DMS 273 (cell line): ENCODE data around the gene HK2.
"Not testable (repeated sequence)": the region's sequence is repeated elsewhere in the genome, so short reads cannot be mapped to it uniquely, and the experiment has no call there.

Experiments used
- DNase-seq: peaks from one replicate; lab custom pipeline; 2025; ENCODE audit not compliant: unreplicated experiment; lab: John Stamatoyannopoulos, UW

Gene HK2

DNA sequence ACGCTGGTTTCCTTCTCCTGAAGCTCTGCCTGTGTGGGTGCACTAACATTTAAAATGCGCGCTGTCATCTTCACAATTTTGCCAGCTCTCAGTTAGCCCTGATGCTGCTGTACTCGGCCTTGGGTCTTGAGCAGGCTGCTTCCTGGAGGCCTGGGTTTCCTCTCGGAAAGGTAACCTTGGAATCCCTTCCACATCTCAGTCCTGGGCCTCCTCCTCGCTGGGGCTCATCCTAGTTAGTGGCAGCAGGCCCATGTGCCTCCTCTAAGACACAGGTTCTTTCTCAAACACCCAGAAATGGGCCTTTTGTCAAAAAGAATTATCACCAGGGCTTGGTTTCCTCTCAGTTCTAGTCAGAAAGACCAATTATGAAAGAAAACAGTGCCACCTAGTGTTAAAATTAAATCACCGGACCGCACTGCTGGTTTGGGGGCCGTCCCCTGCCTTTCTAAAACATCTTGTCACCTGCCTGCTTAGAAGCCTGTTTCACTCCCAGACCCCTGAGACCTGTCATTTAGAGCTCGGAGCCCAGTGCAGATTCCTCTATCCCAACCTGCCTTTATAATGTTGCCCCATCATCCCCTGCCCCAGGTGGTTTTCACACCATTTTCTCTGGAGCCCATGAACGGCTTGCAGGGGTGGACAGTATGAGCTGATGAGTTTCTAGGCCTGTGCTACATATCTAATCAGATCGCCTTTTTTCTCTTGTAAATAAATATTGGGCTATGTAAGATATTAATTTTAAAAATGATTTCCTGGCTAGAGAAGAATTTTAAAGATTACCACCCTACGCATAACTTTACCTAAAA lies 42.4 kb downstream of the HK2 start:
- DNase-seq, result peak; percentile 78

DNA sequence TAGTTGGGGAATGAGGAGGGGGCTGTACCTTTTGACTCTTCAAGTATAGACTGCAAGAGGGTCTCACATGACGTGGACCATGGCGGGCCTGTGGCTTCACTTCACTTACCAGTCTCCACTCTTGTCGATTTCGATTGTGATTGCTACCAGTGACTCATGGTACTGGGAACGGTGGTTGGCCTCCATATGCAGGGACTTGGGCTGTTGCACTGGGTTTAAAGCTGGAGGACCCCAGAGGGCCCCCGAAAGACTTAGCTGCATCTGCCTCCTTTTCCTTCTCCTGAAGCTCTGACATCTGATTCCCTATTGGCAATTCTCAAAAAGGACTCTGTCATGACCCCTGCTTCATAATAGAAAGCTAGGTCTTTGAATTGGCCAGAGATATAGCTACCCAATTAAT lies 43.4 kb downstream of the HK2 start:
- DNase-seq, result no peak

DNA sequence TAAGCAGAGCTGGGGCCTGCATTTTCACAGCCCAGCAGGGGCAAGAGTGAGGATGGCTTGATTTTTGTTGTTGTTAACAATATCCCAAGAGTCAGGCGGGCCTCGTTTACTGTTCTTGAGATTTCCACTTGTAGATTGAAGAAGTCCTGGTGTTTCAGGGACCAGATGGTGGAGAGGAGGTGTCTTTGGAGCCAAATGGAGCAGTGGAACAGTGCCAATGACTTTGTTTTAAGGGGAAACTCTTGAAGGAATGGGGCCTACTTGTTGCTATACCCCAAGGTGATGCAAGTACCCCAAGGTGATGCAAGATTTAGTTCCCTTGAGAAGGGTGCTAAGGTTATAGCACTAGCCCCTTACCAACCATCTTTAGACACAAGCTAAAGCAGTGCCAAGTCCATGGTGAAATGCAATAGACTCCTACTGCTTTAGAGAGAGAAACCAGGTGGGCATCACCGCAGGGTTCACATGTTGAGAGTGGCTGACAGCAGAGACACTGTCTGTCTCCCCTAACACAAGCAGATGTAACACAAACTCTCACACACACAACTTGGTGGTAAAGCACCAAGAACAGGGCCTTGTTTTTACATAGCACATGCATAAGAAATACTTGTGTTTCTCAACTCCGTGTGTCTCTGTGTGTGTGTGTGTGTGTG lies 44.0 kb downstream of the HK2 start:
- peak; percentile 31 for DNase-seq

- no peak for DNase-seq
Measured at GRCh38 chr2:74878551-74878950, 44.6 kb downstream of the HK2 start.

- no peak for DNase-seq
Measured at GRCh38 chr2:74880054-74880728, 46.3 kb downstream of the HK2 start.

GRCh38 chr2:74881176-74881575 lies 47.2 kb downstream of the HK2 start:
- no peak for DNase-seq

DNA sequence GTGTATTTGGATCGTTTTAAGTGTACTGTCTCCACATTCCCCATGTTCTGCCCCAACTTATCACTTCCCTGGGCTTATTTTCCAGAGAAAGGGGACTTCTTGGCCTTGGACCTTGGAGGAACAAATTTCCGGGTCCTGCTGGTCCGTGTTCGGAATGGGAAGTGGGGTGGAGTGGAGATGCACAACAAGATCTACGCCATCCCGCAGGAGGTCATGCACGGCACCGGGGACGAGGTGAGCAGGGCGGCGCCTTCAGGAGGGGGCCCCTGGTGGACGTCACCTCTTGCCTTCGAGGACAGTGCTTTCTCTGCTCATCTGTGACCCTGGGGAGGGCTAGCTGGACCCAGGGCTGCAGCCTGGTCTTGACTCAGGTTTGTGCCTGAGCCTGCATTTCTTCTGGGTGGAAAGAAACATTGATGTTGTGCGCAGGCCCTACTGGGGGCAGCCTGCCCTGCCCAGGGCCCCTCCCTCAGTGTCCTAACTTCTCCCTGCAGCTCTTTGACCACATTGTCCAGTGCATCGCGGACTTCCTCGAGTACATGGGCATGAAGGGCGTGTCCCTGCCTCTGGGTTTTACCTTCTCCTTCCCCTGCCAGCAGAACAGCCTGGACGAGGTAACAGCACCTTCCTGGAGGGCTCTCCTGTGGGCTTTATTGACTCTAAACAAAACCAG lies 47.8 kb downstream of the HK2 start:
- DNase-seq, result no peak

GRCh38 chr2:74882299-74882687 lies 48.4 kb downstream of the HK2 start:
- DNase-seq, result no peak

GRCh38 chr2:74883011-74883410 lies 49.1 kb downstream of the HK2 start:
- DNase-seq, result no peak

DNA sequence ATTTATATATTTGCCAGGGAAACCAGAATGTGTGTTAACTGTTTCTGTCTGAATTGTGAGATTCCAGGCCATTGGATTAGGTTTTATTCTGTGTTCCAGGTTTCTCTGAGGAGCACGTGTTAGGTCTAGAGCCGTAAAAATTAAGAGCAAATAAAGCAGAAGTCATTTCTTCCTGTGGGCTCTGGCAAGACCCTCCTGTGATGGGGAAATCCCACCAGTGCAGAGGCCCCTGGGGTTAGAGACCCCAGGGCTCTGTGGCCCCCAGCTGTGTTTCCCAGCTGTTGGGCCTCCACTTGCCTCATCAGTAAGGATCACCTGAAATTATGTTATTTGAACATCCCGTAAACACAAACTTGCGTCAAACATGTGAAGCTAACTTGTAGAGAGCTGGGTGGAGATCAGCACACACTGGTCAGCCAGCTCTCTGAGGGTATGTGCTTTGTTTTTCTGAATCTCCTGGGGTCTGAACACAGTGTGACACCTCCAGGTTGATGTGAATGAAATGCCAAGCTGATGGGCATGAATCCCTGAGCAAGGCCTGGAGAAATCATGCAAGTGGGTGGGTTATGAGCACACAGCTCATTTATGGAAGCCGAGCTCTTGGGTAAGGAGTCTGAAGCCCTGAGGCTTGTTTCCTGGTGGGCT lies 50.3 kb downstream of the HK2 start:
- no peak for DNase-seq

- no peak for DNase-seq
Measured at GRCh38 chr2:74884866-74885265, 50.9 kb downstream of the HK2 start.

DNA sequence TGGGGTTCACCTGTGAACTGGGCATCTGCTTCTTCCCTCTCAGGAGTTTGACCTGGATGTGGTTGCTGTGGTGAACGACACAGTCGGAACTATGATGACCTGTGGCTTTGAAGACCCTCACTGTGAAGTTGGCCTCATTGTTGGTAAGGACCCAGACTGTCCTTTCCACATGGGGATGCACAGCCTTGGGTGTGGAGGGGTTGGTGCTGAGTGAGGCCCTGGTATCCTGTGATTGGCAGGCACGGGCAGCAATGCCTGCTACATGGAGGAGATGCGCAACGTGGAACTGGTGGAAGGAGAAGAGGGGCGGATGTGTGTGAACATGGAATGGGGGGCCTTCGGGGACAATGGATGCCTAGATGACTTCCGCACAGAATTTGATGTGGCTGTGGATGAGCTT lies 52.3 kb downstream of the HK2 start:
- no peak for DNase-seq

DNA sequence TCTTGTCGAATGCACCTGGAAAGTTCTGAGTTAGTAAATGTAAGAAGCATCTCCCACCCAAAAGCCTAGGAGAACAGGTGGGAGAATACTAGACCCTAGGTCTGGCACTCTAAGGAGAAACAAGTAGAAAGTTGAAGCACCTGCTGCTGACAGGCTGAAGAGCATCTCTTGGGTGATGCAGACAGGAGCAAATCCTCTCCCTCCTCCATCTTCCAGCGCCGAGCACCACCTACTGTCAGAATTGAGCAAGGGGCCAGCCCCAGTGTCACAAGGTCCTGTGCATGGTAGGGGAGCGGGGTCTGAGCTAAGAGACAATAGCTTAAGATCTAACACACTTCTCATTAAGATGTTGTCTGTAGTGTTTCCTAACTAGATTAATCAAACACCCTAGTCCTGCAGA lies 52.9 kb downstream of the HK2 start:
- no peak for DNase-seq

DNA sequence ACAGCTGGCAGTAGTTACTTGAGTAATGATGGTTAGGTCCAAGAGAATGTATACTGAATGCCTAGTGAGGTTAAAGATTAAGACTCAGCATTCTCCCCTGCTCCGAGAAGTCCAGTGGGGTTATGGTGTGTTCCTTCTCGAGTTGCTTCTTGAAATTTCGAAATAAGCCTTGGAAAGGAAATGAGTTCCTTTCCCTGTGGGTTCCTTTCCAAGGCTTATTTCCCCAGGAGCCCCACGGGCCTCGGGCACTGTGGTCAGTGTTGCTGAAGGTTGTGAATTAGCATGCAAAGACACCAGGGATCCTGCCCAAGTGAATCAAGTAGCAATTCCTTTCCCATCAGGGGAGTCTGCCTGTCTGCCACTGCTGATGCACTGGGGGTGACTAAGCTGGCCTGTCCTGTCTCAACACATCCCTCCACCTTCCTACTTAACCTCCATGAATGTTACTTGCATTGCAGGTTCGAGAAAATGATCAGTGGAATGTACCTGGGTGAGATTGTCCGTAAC lies 53.6 kb downstream of the HK2 start:
- DNase-seq, result no peak

DNA sequence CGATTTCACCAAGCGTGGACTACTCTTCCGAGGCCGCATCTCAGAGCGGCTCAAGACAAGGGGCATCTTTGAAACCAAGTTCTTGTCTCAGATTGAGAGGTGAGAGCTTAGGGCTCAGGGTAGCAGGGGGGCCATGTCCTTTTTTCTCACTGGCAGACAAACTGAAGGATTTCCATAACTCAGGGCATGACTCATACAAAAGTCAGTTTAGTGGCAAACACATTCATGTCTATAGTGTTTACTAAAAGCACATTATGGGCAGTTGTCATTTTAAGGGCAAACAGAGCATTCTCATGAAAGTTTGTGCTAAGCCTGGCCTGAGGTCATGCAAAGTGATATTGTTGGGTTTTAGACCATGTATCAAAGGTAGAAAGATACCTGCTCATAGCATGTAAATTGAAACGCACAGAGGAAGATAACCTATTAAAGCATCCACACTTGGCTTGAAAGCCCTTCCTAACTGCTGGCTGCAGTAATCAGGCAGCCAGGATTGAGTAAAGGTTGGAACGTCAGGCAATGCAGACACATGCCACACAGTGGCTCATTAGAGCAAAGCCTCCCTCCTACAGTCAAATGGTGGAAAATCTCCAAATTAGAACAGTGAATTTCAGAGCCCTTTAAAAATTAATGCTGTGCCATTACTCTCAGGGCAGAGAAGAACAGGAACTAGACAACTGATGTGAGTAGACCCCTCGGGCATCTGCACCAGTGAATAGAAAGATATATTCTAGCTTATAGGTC lies 54.2 kb downstream of the HK2 start:
- no peak for DNase-seq

DNA sequence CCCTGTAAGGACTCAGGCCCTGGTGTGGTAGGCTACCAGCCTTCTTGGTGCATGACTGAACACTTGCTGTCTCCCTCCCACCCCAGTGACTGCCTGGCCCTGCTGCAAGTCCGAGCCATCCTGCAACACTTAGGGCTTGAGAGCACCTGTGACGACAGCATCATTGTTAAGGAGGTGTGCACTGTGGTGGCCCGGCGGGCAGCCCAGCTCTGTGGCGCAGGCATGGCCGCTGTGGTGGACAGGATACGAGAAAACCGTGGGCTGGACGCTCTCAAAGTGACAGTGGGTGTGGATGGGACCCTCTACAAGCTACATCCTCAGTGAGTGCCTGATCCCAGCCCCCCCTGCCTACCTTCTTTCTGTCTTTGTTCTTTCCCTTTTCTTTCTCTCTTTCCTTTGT lies 55.2 kb downstream of the HK2 start:
- DNase-seq, result no peak

DNA sequence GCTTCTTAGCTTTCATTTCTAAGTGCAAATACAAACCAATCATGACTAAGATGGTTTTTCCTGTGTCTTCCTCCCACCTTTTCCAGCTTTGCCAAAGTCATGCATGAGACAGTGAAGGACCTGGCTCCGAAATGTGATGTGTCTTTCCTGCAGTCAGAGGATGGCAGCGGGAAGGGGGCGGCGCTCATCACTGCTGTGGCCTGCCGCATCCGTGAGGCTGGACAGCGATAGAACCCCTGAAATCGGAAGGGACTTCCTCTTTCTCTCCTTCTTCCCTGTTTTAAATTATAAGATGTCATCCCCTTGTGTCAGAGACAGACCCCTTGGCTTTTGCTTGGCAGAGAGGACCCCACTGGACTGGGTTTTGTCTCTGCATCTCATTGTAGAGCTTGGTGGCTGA lies 56.8 kb downstream of the HK2 start:
- no peak for DNase-seq

DNA sequence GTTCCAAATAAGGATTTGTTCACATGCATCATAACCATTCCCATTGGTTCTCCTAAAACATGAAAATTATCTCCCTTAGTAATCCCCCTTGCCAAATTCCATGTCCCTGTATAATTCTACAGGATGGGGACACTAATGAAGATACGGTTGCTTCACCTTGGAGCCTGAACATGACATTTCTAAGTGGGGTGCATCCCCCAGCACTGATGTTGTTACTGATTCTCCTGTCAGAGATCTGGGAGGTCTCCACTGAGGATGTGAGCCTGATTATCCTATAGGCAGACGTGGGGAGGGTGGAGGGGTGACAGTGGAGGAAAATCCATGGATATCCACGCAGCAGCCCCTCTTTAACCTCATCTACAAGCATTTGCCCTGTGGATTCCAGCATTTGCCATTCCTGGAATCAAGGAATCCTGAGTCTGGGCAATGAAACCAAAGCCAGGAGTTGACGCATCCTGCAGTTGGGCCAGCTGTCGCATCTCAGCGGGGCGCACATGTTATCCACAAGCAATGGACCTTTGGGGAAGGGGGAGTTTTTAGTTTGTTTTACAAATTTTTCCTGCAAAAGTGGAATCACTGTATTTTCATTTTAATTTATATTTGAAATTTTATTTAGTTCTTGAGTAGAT lies 57.3 kb downstream of the HK2 start:
- no peak for DNase-seq

DNA sequence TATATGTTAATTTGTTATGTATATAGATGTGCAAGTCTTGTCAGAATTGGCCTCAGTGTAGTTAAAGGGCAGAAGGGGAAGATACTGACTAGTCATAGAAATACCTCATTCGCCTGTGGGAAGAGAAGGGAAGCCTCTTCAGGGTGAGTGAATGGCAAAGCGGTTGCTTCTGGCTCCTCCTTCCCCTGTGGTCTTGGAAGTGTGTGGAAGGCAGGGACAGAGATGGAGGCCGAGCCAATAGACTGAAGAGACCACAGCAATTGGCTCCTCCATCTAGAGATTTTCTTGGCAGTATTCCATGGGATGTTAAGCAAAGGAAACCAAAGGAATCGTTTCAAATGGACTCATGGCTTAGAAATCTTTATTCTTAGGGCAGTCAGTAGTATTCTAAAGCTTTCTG lies 57.9 kb downstream of the HK2 start:
- not testable (repeated sequence) for DNase-seq

GRCh38 chr2:74892609-74893008 lies 58.7 kb downstream of the HK2 start:
- no peak for DNase-seq
